Measurements from ENCODE around the gene GRAP.

GRAP gene

GRCh38 chr17:19018600-19018950, 28.2 kb downstream of the GRAP start:
- no peak for DNase-seq (ENCODE audit: low spot score)

- DNase-seq (ENCODE audit: low spot score) = no peak
These were observed 28.8 kb downstream of the GRAP start for GRCh38 chr17:19017804-19018599.

- DNase-seq (ENCODE audit: low spot score) = no peak
These were observed 29.4 kb downstream of the GRAP start for GRCh38 chr17:19017401-19017800.

GRCh38 chr17:19016881-19017280, 29.9 kb downstream of the GRAP start:
- no peak for DNase-seq (ENCODE audit: low spot score)

- no peak for DNase-seq (ENCODE audit: low spot score)
These were observed 30.5 kb downstream of the GRAP start for GRCh38 chr17:19016297-19016696.

GRCh38 chr17:19015428-19015827, 31.3 kb downstream of the GRAP start:
- DNase-seq (ENCODE audit: low spot score) = no peak

GRCh38 chr17:19014628-19015215, 32.0 kb downstream of the GRAP start:
- DNase-seq (ENCODE audit: low spot score) = no peak

GRCh38 chr17:19013806-19014627, 32.7 kb downstream of the GRAP start:
- DNase-seq (ENCODE audit: low spot score) = no peak

GRCh38 chr17:19013226-19013625, 33.5 kb downstream of the GRAP start:
- no peak for DNase-seq (ENCODE audit: low spot score)

- no peak for DNase-seq (ENCODE audit: low spot score)
These were observed 34.3 kb downstream of the GRAP start for GRCh38 chr17:19012171-19013080.

- no peak for DNase-seq (ENCODE audit: low spot score)
These were observed 35.2 kb downstream of the GRAP start for GRCh38 chr17:19011581-19011980.

GRCh38 chr17:19010729-19011505, 35.8 kb downstream of the GRAP start:
- DNase-seq (ENCODE audit: low spot score) = no peak

GRCh38 chr17:19009970-19010369, 36.8 kb downstream of the GRAP start:
- DNase-seq (ENCODE audit: low spot score) = no peak

GRCh38 chr17:19006698-19007097, 40.1 kb downstream of the GRAP start:
- DNase-seq (ENCODE audit: low spot score) = no peak

GRCh38 chr17:19005789-19006430, 40.8 kb downstream of the GRAP start:
- DNase-seq (ENCODE audit: low spot score) = no peak

GRCh38 chr17:19005137-19005773, 41.5 kb downstream of the GRAP start:
- DNase-seq (ENCODE audit: low spot score) = no peak

- DNase-seq (ENCODE audit: low spot score) = peak; percentile 94
These were observed 42.2 kb downstream of the GRAP start, which contains the start of gene FAM83G for GRCh38 chr17:19004421-19005136. Gene FAM83G, minus strand, starts transcription at chr17:19004764. Its CDS starts 723 bp downstream, at chr17:19004041.

- peak; percentile 86 for DNase-seq (ENCODE audit: low spot score)
These were observed 43.0 kb downstream of the GRAP start for GRCh38 chr17:19003543-19004420.

All from GM03348 (cell line).